Measurements from ENCODE around the gene CABCOCO1.

CABCOCO1 gene

GRCh38 chr10:61634746-61635145, 28.0 kb upstream of the CABCOCO1 start:
- Histone ChIP-seq H3K4me3 (ENCODE audit: low read length in 2 of 2) (no peak overlapping the region), H4K91ac (ENCODE audit: low read depth, low read length, poor library complexity) (no peak overlapping the region), H3K79me1 (ENCODE audit: low read depth, low read length) (no peaks in the 10 kb centered on the region), H3K27me3 (ENCODE audit: control insufficient read depth in 3 of 3, insufficient read depth in 3 of 3, low read depth in 1 of 3, low read length in 3 of 3) (no peaks in the 10 kb centered on the region), H3K36me3 (replicated peaks in 1 of 2; ENCODE audit: control insufficient read depth in 2 of 2, insufficient read depth in 2 of 2, low read length in 2 of 2) (no peaks in the 10 kb centered on the region), H3K14ac (ENCODE audit: low read length) (no peak overlapping the region), H3K9me3 (replicated peaks in 1 of 2; ENCODE audit: control insufficient read depth in 2 of 2, insufficient read depth in 1 of 2, low read depth in 1 of 2, low read length in 2 of 2) (no peaks in the 10 kb centered on the region), H2BK5ac (ENCODE audit: low read length) (no peak overlapping the region), H2AFZ (ENCODE audit: low read length) (no peak overlapping the region), H3K18ac (ENCODE audit: low read length) (no peak overlapping the region), H2BK12ac (ENCODE audit: low read length) (no peak overlapping the region), H2AK5ac (ENCODE audit: low read depth, low read length) (no peak overlapping the region), H3K4me1 (ENCODE audit: control insufficient read depth in 2 of 2, insufficient read depth in 1 of 2, low read depth in 1 of 2, low read length in 2 of 2) (peaks cover 0 to under 1% of the 10 kb centered on the region in 2 donors), H2BK15ac (ENCODE audit: low read length) (no peak overlapping the region), H4K8ac (ENCODE audit: low read depth, low read length) (no peak overlapping the region), H3K4me2 (ENCODE audit: insufficient read depth, low read length, poor library complexity, severe bottlenecking) (no peak overlapping the region), H2BK120ac (ENCODE audit: low read depth, low read length) (no peak overlapping the region), H3K4ac (ENCODE audit: low read length) (no peak overlapping the region), H3K9ac (ENCODE audit: low read depth, low read length, poor library complexity) (no peak overlapping the region), H3K23ac (ENCODE audit: low read depth, low read length, poor library complexity) (no peak overlapping the region), H3K27ac (replicated peaks; ENCODE audit: low read length) (no peak overlapping the region)
- WGBS, 2 donors (ENCODE audit: extremely low coverage in 2 of 2, insufficient read length in 2 of 2, insufficient replicate concordance in 1 of 2), result no CpG with 5 or more reads among the region's 1 CpG
- DNase-seq (ENCODE audit: low spot score), result no peak

DNA sequence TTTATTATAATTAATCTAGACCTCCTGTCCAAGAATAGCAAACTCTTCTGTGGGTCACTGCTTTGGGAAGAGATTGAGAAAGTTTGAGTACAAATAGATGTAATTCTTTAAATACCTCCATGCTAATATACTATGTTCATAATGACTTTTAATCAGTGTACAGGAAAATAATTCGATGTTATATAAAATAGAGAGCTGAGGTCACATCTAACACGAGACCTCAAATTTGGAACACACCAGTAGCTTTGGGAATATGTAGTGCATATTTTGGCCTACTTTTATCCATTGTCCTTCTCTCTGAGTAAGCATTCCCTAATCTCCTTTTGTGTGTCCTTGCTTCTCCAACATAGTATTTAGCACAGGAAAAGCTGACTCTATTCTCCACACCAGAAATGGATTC, 27.3 kb upstream of the CABCOCO1 start:
- Histone ChIP-seq H4K91ac (ENCODE audit: low read depth, low read length, poor library complexity) (no peak overlapping the region), H3K23ac (ENCODE audit: low read depth, low read length, poor library complexity) (no peak overlapping the region), H2BK12ac (ENCODE audit: low read length) (no peak overlapping the region), H3K4me2 (ENCODE audit: insufficient read depth, low read length, poor library complexity, severe bottlenecking) (no peak overlapping the region), H2BK120ac (ENCODE audit: low read depth, low read length) (no peak overlapping the region), H3K18ac (ENCODE audit: low read length) (no peak overlapping the region), H3K27me3 (ENCODE audit: control insufficient read depth in 3 of 3, insufficient read depth in 3 of 3, low read depth in 1 of 3, low read length in 3 of 3) (no peaks in the 10 kb centered on the region), H2BK5ac (ENCODE audit: low read length) (no peak overlapping the region), H2AK5ac (ENCODE audit: low read depth, low read length) (no peak overlapping the region), H4K8ac (ENCODE audit: low read depth, low read length) (no peak overlapping the region), H3K36me3 (replicated peaks in 1 of 2; ENCODE audit: control insufficient read depth in 2 of 2, insufficient read depth in 2 of 2, low read length in 2 of 2) (no peaks in the 10 kb centered on the region), H3K9me3 (replicated peaks in 1 of 2; ENCODE audit: control insufficient read depth in 2 of 2, insufficient read depth in 1 of 2, low read depth in 1 of 2, low read length in 2 of 2) (no peaks in the 10 kb centered on the region), H3K27ac (replicated peaks; ENCODE audit: low read length) (no peak overlapping the region), H3K79me1 (ENCODE audit: low read depth, low read length) (no peaks in the 10 kb centered on the region), H3K4me3 (ENCODE audit: low read length in 2 of 2) (no peak overlapping the region), H3K9ac (ENCODE audit: low read depth, low read length, poor library complexity) (no peak overlapping the region), H2AFZ (ENCODE audit: low read length) (no peak overlapping the region), H2BK15ac (ENCODE audit: low read length) (no peak overlapping the region), H3K14ac (ENCODE audit: low read length) (no peak overlapping the region), H3K4ac (ENCODE audit: low read length) (no peak overlapping the region), H3K4me1 (ENCODE audit: control insufficient read depth in 2 of 2, insufficient read depth in 1 of 2, low read depth in 1 of 2, low read length in 2 of 2) (peaks cover 0 to 2% of the 10 kb centered on the region in 2 donors)
- no peak for DNase-seq (ENCODE audit: low spot score)
- WGBS, 2 donors (ENCODE audit: extremely low coverage in 2 of 2, insufficient read length in 2 of 2, insufficient replicate concordance in 1 of 2), result no CpG with 5 or more reads among the region's 2 CpGs

DNA sequence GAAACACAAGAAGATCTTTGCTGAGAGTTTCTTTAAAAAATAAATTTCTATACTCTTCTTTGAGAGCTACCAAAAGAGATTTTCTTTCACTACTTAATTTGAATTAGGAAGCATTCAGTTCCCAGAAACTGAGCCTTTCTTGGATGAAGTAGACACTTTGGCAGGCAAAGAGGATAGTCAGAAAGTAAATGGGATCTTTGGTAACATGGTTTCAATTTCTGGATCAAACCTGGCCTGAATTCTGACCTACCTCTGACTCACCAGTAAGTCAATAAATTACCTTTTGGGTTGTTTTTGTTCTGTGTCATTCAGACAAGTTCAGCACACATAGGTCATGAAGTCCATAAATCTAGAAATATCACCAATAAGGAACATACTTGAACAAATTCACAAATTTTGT, 26.8 kb upstream of the CABCOCO1 start:
- no peak overlapping the region for H3K9ac ChIP-seq (ENCODE audit: low read depth, low read length, poor library complexity)
- no peak overlapping the region for H4K91ac ChIP-seq (ENCODE audit: low read depth, low read length, poor library complexity)
- no peak overlapping the region for H3K4ac ChIP-seq (ENCODE audit: low read length)
- no peaks in the 10 kb centered on the region for H3K27me3 ChIP-seq (ENCODE audit: control insufficient read depth in 3 of 3, insufficient read depth in 3 of 3, low read depth in 1 of 3, low read length in 3 of 3)
- no peaks in the 10 kb centered on the region for H3K36me3 ChIP-seq (replicated peaks in 1 of 2; ENCODE audit: control insufficient read depth in 2 of 2, insufficient read depth in 2 of 2, low read length in 2 of 2)
- H3K14ac ChIP-seq (ENCODE audit: low read length), result no peak overlapping the region
- H3K23ac ChIP-seq (ENCODE audit: low read depth, low read length, poor library complexity), result no peak overlapping the region
- H2BK12ac ChIP-seq (ENCODE audit: low read length), result no peak overlapping the region
- no peak overlapping the region for H2AK5ac ChIP-seq (ENCODE audit: low read depth, low read length)
- no peaks in the 10 kb centered on the region for H3K9me3 ChIP-seq (replicated peaks in 1 of 2; ENCODE audit: control insufficient read depth in 2 of 2, insufficient read depth in 1 of 2, low read depth in 1 of 2, low read length in 2 of 2)
- no peak overlapping the region for H2AFZ ChIP-seq (ENCODE audit: low read length)
- no peak overlapping the region for H2BK120ac ChIP-seq (ENCODE audit: low read depth, low read length)
- H4K8ac ChIP-seq (ENCODE audit: low read depth, low read length), result no peak overlapping the region
- no peak overlapping the region for H3K18ac ChIP-seq (ENCODE audit: low read length)
- no peak overlapping the region for H3K27ac ChIP-seq (replicated peaks; ENCODE audit: low read length)
- no peak overlapping the region for H3K4me3 ChIP-seq (ENCODE audit: low read length in 2 of 2)
- H2BK5ac ChIP-seq (ENCODE audit: low read length), result no peak overlapping the region
- H3K4me2 ChIP-seq (ENCODE audit: insufficient read depth, low read length, poor library complexity, severe bottlenecking), result no peak overlapping the region
- H3K79me1 ChIP-seq (ENCODE audit: low read depth, low read length), result no peaks in the 10 kb centered on the region
- H3K4me1 ChIP-seq (ENCODE audit: control insufficient read depth in 2 of 2, insufficient read depth in 1 of 2, low read depth in 1 of 2, low read length in 2 of 2), result peaks cover 0 to 2% of the 10 kb centered on the region in 2 donors
- no peak for DNase-seq (ENCODE audit: low spot score)
- H2BK15ac ChIP-seq (ENCODE audit: low read length), result no peak overlapping the region

GRCh38 chr10:61639952-61640351, 22.8 kb upstream of the CABCOCO1 start:
- H3K36me3 ChIP-seq (replicated peaks in 1 of 2; ENCODE audit: control insufficient read depth in 2 of 2, insufficient read depth in 2 of 2, low read length in 2 of 2), result no peaks in the 10 kb centered on the region
- H3K27me3 ChIP-seq (ENCODE audit: control insufficient read depth in 3 of 3, insufficient read depth in 3 of 3, low read depth in 1 of 3, low read length in 3 of 3), result no peaks in the 10 kb centered on the region
- H2AK5ac ChIP-seq (ENCODE audit: low read depth, low read length), result no peak overlapping the region
- H3K27ac ChIP-seq (replicated peaks; ENCODE audit: low read length), result no peak overlapping the region
- no peak overlapping the region for H4K8ac ChIP-seq (ENCODE audit: low read depth, low read length)
- H3K18ac ChIP-seq (ENCODE audit: low read length), result no peak overlapping the region
- H3K9ac ChIP-seq (ENCODE audit: low read depth, low read length, poor library complexity), result no peak overlapping the region
- no peak overlapping the region for H2AFZ ChIP-seq (ENCODE audit: low read length)
- no peak overlapping the region for H2BK15ac ChIP-seq (ENCODE audit: low read length)
- peaks cover 0 to 2% of the 10 kb centered on the region in 2 donors for H3K4me1 ChIP-seq (ENCODE audit: control insufficient read depth in 2 of 2, insufficient read depth in 1 of 2, low read depth in 1 of 2, low read length in 2 of 2)
- H2BK12ac ChIP-seq (ENCODE audit: low read length), result no peak overlapping the region
- H3K4me2 ChIP-seq (ENCODE audit: insufficient read depth, low read length, poor library complexity, severe bottlenecking), result no peak overlapping the region
- H3K4me3 ChIP-seq (ENCODE audit: low read length in 2 of 2), result no peak overlapping the region
- no peak overlapping the region for H2BK5ac ChIP-seq (ENCODE audit: low read length)
- WGBS, 2 donors (ENCODE audit: extremely low coverage in 2 of 2, insufficient read length in 2 of 2, insufficient replicate concordance in 1 of 2), result no CpG with 5 or more reads among the region's 4 CpGs
- no peaks in the 10 kb centered on the region for H3K9me3 ChIP-seq (replicated peaks in 1 of 2; ENCODE audit: control insufficient read depth in 2 of 2, insufficient read depth in 1 of 2, low read depth in 1 of 2, low read length in 2 of 2)
- no peak overlapping the region for H3K23ac ChIP-seq (ENCODE audit: low read depth, low read length, poor library complexity)
- no peak overlapping the region for H4K91ac ChIP-seq (ENCODE audit: low read depth, low read length, poor library complexity)
- no peak for DNase-seq (ENCODE audit: low spot score)
- no peaks in the 10 kb centered on the region for H3K79me1 ChIP-seq (ENCODE audit: low read depth, low read length)
- H3K4ac ChIP-seq (ENCODE audit: low read length), result no peak overlapping the region
- H3K14ac ChIP-seq (ENCODE audit: low read length), result no peak overlapping the region
- H2BK120ac ChIP-seq (ENCODE audit: low read depth, low read length), result no peak overlapping the region
